GM18507 (cell line): ENCODE data around the gene TGFB1I1.

ENCODE experiments used
- DNase-seq: peaks from one replicate; pipeline ENCODE4 v3.0.0; 2011; ENCODE audit warnings: low read depth; ENCODE audit not compliant: insufficient read length; ENCODE audit errors: extremely low spot score
- FAIRE-seq: peaks from 2 replicates; lab custom pipeline; 2011; peaks lifted over from hg19 to GRCh38; lab: Jason Lieb, UNC

Gene TGFB1I1

DNA sequence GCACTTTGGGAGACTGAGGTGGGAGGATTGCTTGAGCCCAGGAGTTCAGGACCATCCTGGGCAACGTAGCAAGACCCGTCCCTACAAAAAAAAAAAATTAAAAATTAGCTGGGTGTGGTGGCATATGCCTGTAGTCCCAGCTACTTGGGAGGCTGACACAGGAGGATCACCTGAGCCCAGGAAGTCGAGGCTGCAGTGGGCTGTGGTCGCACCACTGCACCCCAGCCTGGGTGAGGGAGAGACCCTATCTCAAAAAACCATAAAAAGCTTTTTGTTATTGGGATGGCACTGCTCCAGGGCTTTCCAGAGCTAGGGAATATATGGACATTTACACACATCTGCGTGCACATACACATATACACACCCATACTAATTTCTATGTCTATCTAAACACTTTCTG lies 20.8 kb upstream of the TGFB1I1 start:
- no peak for FAIRE-seq

DNA sequence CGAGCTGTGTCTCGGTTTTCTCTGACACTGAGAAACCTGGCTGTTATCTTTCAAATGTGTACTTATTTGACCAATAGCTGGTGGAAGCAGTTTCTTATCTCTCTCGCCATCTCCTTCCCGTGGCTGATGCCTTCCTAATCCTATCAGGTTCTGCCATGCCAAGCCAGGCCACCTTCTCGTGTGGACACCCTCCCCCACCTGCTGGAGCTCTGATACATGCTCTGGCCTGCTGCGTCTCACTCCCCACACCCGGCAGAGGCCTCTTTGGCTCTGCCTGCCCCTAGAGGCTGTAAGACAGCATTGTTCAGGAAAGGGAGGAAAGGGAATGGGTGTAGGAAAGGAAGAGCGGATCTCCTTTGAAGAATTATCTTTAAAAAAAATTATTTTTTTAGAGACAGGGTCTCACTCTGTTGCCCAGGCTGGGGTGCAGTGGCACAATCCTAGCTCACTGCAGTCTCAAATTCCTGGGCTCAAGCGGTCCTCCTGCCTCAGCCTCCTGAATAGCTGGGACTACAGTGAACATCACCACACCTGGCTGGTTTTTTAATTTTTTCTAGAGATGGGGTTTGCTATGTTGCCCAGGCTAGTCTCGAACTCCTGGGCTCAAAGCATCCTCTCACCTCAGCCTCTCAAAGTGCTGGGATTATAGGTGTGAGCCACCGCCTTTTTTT lies 20.1 kb upstream of the TGFB1I1 start:
- FAIRE-seq = no peak
- no peak for DNase-seq

More for the DNA sequence above, 20.8 kb upstream of the TGFB1I1 start:
- DNase-seq = no peak

DNA sequence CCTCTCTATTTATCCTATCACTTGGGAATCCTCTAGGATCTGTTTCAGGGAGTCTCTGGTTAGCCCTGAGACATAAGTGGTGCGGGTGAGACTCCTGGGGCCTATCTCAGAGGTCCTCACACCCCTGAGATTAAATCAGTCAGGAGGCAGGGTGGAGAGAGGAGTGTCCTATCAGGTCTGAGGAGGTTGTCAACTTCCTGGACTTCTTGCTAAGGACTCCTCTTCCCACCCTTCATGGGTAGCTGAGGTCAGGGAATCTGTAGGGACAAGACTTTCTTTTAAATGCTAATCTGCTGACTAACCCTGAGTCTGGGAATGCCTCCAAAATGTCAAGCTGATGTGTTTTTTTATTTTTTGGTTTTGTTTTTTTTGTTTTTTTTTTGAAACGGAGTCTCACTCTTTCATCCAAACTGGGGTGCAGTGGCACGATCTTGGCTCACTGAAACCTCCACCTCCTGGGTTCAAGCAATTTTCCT lies 19.3 kb upstream of the TGFB1I1 start:
- DNase-seq = no peak
- FAIRE-seq = no peak

DNA sequence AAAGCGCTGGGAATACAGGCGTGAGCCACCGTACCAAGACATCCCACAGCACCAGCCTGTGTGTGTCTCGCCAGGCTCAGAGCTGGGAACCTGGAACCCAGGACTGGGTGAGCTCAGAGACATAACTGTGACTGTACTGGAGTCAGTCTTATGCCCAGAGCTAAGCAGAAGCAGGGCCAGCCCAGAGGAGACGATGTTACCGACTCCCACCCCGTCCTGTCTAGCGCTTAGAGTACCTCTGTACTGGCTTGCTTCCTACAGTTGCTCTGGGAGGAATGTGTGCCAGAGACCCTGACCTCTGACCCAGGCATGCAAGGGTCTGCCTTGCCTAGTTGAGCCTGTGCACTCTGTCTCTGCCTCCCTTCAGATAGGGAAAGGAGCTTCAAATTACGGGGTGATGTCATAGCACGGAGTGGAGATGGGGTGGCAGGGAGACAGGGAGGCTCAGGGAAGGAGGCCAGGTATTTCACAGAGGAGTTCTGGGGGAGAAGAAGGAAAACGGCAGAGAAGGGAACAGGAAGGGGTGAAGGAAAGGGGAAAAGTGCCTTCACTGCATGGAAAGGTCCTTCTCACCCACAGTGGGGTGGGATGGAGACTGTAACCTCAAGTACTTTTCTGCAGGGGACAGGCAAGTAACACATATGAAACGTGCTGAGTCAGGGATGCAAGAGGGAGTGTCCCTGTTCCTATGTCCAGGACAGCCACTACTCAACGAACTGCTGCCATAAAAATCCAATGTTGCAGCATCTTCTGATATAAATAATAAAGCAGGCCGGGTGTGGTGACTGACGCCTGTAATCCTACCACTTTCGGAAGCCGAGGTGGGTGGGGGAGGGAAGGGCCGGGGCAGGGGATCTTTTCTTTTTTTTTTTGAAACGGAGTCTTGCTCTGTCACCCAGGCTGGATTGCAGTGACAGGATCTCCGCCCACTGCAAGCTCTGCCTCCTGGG lies 18.4 kb upstream of the TGFB1I1 start:
- DNase-seq (no peak), FAIRE-seq (no peak)

DNA sequence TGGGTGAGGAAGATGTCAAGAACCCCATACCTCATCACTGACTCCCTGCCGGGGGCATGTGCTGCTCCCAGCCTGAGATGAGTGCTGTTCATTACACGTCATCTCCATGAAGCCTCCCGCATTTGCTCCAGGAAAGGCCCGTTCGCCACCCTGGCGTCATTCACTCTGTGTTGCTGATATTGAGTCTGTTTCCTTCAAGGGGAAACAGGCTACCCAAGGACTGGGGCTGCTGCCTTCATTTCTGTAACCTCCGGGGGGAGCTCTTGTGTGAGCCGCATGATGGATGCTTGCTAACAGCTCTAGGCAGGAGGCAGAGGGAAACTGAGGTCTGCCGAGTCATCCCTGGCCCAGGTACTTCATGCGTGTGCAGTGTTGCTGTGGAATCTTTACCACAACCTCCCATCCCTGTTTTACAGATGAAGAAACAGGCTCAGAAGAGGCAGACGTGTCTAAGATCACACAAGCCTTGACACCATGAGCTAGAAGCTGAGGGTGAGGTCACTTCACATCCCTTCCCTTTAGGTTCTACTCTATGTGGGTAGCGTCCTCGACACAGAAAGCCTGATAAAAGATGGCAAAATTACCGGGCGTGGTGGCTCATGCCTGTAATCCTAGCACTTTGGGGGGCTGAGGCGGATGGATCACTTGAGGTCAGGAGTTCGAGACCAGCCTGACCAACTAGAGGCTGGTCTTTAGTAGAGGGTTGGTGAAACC lies 16.2 kb upstream of the TGFB1I1 start:
- FAIRE-seq = no peak
- DNase-seq = no peak

DNA sequence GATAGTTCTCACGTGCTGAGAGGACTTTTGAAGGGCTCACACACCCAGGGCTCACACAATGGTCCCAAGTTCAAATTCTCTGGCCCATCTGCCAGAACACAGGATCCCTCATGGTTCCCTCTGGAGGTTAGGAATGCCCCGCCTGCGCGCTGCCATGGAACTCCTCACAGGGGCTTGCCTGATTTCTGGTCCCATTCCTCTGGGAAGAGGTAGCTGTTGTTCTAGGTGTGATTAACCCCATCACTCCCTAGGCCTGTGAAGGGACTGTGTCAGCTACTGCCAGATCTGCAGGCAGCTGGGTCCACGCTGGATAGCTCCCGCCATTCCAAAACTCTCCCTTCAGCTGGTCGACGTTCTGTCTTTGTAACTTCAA lies 15.0 kb upstream of the TGFB1I1 start:
- FAIRE-seq = no peak
- no peak for DNase-seq

DNA sequence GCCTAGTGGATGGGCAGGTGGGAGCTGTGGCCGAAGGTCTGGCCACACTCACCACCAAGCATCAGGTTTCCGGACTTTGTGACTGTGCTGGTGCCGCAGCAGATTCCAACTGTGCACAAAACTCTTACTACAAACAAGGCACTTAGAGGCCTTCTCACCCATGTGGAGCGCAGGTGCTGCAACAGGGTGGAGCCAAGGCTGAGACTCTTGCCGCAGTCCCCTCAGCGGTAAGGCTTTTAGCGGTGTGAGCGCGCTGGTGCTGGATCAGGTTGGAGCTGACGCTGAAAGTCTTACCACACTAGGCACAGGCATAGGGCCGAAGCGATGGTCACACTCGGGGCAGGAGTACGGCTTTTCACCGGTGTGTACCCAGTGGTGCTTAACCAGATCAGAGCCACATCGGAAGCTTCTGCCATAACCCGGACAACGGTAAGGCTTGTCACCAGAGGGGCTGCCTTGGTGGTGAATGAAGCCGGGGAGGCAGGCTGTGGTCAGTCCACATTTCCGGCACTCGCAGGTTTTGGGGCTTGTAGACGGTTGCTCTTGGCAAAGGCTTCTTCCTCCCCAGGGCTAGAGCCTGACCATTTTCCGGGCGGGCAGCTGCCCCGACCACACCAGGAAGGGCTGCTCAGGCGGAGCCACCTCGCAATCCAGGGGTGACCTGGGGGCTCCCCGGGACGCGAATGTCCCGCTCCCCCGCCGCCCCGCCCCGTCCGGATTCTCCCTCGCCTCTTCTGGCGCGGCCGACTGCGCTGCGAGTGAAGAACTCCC lies 13.7 kb upstream of the TGFB1I1 start:
- peak; percentile 39 for FAIRE-seq

DNA sequence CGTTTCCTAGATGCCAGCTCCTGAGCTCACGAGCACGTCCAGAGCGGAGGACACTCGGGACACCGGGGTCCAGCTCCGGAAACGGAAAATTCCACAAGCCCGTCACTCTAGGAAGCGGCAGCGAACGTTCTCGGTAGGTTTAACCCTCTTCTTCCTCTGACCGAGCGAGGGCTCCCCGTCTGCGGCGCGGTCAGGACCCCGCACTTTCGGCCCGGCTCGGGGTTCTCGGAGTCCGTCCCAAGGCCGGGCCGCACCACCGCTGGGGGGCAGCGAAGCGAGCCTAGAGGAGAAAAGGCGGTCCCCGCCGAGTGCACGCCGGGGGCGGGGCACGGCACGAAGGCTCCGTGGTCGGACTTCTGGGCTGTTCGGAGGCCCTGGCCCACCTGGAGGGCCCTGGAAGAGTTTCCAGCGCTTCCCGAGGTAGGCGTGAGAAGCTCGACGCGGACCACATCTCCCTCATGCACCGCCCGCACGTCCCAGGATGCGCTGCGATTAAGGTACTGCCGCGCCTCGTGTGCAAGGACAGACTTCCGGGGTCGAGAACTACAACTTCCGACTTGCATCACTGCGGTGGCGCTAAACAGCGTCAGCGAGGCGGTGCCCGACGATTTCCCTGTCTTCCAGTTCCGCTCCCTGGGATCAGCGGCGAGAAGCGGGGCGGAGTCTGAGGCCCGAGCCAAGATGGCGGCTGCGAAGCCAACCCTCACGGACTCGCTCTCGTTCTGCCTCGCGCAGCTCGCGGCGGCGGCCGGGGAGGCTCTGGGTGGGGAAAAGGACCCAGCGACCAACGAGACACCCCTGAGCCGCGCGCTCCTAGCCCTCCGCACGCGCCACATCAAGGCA lies 12.9 kb upstream of the TGFB1I1 start, which contains the start of gene ARMC5:
Gene ARMC5, plus strand, starts transcription at position 658 of the 843 bp plus-strand sequence. Its CDS starts 24 bp downstream, at position 682.
- peak; percentile 74 for DNase-seq
- FAIRE-seq = peak; percentile 97

More for the DNA sequence above, 13.7 kb upstream of the TGFB1I1 start:
- DNase-seq = no peak

DNA sequence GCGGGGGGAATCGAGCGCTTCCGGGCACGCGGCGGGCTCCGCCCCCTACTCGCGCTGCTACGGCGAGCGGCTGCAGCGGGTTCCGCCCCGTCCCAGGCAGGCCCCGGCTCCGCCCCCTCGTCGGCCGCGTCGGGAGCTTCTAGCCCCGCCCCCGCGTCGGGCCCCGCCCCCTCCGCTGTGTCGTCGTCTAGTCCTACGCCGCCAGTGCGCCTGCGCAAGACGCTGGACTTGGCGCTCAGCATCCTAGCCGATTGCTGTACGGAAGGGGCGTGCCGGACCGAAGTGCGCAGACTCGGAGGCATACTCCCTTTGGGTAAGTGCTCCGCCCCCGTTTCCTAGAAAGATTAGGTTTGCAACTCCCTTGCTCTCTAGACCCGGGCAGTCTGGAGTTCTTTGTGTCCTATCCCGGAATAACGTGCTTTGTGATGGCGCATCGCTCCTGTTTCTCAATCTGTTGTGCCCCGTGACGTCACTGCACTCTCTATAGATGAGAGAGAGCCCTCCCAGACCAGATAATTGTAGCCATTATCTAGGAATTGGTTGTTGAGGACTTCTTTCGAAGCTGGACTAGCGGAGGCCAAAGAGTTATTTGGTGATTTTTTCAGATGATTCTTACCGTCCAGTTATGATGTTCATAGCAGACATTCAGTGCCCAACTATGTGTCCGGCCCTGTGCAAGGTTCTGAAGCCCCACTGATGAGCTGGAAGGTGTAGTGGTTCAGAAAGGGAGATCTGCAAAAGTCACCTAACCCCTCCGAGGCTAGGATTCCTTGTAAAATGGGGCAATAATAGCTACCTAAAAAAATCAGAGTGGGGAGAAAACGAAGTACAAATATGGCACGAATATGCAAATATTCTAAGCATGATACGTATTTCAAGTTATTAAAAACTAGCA lies 12.0 kb upstream of the TGFB1I1 start:
- DNase-seq = peak; percentile 91
- FAIRE-seq = no peak

DNA sequence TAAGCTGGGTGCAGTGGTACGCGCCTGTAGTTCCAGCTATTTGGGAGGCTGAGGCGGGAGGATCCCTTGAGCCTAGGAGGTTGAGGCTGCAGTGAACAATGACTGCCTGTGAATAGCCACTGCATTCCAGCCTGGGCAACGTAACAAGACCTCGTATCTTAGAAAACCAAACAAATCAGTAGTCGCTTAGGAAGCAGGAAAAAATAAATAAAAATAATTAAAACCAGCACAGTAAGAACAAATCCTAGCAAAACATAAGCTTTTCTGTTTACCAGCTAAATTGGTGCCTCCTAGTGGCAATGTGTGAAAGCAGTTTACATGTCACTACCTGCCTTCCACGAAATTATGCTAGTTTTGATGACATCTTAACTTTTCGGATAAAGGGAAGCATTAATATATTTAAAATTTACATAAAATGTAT lies 11.4 kb upstream of the TGFB1I1 start:
- no peak for DNase-seq
- peak; percentile 73 for FAIRE-seq

DNA sequence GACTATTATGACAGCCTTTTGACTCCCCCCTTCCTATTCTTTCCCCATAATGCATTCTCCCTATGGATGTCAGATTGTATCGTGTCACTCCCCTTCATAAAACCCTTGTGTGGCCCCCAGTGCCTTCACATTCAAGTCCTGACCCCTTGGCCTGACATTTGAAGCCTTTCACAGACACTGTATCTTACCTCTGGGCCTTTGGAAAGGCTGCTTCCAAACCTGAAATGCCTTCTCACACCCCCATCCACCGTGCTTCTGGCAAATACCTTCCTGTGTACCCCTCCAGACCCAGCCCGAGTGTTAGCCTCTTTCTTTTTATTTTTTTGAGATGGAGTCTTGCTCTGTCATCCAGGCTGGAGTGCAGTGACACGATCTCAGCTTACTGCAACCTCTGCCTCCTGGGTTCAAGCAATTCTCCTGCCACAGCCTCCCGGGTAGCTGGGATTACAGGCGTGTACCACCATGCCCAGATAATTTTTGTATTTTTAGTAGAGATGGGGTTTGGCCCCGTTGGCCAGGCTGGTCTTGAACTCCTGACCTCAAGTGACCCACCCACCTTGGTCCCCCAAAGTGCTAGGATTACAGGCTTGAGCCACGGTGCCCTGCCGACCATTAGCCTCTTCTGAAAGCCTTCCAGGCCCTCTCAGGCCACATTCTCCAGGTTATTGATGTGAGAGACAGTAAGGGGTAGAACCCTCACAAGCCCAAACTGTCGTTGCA lies 10.6 kb upstream of the TGFB1I1 start:
- FAIRE-seq = no peak
- DNase-seq = no peak

DNA sequence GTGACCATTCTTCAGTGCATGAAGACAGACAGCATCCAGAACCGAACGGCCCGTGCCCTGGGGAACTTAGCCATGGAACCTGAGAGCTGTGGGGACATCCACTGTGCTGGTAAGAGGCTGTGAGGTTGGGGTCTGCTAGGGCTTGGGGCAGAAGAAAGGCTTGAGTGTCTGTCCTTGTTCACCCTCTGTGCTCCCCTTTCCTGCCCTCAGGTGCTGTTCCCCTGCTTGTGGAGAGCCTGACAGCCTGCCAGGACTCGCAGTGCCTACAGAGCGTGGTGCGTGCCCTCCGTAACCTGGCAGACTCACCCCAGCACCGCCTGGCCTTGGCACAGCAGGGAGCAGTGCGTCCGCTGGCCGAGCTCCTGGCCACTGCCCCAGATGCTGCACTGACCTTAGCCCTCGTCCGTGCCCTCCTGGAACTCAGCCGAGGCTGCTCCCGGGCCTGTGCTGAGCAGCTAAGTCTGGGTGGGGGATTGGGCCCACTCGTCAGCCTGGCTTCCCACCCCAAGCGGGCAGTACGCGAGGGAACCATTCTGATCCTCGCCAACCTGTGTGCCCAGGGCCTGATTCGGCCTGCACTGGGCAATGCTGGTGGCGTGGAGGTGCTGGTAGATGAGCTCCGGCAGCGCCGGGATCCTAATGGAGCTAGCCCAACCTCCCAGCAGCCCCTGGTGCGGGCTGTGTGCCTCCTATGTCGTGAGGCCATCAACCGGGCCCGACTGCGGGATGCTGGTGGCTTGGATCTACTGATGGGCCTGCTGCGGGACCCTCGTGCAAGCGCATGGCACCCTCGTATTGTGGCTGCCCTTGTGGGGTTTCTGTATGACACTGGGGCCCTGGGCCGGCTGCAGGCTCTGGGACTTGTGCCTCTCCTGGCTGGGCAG lies 9.8 kb upstream of the TGFB1I1 start:
- no peak for DNase-seq
- no peak for FAIRE-seq

DNA sequence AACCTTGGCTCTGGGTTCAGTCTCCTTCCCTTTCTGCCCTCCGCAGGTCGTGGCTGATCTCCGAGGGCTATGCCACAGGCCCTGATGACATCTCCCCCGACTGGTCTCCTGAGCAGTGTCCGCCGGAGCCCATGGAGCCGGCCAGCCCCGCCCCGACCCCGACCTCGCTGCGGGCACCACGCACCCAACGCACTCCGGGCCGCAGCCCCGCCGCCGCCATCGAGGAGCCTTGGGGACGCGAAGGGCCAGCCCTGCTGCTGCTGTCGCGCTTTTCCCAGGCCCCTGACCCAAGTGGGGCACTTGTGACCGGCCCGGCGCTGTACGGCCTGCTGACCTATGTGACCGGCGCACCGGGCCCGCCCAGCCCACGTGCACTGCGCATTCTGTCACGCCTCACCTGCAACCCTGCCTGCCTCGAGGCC lies 7.6 kb upstream of the TGFB1I1 start:
- no peak for FAIRE-seq

DNA sequence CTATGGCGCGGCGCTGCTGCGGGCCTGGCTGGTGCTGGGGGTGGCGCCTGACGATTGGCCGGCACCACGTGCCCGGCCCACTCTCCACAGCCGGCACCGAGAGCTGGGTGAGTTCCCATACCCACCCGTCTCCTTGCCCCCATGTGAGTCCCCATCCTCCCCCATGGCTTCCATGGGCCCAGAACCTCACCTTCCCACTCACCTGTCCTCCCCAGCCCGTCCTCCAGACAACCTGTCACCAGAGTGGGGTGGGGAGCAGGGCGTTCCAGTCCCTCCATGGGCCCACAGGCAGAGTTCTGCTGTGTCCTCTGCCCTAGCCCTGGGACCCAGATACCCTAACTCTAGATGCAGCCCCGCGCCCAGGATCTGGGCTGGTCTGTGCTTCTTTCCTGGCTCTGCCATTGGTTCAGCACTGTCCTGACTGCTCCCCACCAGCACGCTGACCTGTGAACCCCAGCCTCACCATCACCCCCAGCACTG lies 7.1 kb upstream of the TGFB1I1 start:
- FAIRE-seq = no peak
- DNase-seq = no peak

More for the DNA sequence above, 7.6 kb upstream of the TGFB1I1 start:
- no peak for DNase-seq

DNA sequence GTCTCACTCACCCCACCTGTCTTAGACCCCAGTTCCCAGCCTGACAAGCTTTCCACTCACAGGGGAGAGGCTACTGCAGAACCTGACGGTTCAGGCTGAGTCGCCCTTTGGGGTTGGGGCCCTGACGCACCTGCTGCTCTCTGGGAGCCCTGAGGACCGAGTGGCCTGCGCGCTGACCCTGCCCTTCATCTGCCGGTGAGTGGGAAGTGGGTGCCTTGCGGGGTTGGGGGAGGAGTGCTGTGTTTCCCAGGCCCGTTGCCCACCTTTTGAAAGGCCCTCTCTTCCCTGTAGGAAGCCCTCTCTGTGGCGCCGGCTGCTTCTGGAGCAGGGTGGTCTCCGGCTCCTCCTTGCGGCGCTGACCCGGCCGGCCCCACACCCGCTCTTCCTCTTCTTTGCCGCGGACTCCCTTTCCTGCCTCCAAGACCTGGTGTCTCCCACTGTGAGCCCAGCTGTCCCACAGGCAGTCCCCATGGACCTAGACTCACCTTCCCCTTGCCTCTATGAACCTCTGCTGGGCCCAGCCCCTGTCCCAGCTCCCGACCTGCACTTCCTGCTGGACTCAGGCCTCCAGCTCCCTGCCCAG lies 6.1 kb upstream of the TGFB1I1 start:
- DNase-seq (no peak), FAIRE-seq (no peak)
